ENCODE data around the gene AJAP1.

GRCh38 chr1:4741876-4742423 is 87.5 kb downstream of the AJAP1 start:
- TF ChIP-seq, protein P1, sequence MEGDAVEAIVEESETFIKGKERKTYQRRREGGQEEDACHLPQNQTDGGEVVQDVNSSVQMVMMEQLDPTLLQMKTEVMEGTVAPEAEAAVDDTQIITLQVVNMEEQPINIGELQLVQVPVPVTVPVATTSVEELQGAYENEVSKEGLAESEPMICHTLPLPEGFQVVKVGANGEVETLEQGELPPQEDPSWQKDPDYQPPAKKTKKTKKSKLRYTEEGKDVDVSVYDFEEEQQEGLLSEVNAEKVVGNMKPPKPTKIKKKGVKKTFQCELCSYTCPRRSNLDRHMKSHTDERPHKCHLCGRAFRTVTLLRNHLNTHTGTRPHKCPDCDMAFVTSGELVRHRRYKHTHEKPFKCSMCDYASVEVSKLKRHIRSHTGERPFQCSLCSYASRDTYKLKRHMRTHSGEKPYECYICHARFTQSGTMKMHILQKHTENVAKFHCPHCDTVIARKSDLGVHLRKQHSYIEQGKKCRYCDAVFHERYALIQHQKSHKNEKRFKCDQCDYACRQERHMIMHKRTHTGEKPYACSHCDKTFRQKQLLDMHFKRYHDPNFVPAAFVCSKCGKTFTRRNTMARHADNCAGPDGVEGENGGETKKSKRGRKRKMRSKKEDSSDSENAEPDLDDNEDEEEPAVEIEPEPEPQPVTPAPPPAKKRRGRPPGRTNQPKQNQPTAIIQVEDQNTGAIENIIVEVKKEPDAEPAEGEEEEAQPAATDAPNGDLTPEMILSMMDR (tag by site-specific recombination; IDR thresholded peaks at IDR 0.05), result no peak
- TF ChIP-seq PATZ1 (tag by site-specific recombination; IDR thresholded peaks at IDR 0.05), result no peak
- TF ChIP-seq GLI2 (tag by site-specific recombination; IDR thresholded peaks at IDR 0.05; ENCODE audit: borderline replicate concordance, low read depth), result no peak
- no peak for TF ChIP-seq ZNF514 (tag by site-specific recombination; IDR thresholded peaks at IDR 0.05)
